VCaP (cell line): ENCODE results near the gene TUBA4B.

ENCODE experiments used
- H3K27ac ChIP-seq: fragments of 450-650 bp; 2 replicates; pipeline ENCODE4 v1.5.1; 2017
- TF ChIP-seq, protein P1 (sequence below): fragments of 450-650 bp; conservative IDR thresholded peaks from 2 replicates; pipeline ENCODE4 v1.5.1; 2017; ENCODE audit warnings: mild to moderate bottlenecking, moderate library complexity

The TUBA4B gene

DNA sequence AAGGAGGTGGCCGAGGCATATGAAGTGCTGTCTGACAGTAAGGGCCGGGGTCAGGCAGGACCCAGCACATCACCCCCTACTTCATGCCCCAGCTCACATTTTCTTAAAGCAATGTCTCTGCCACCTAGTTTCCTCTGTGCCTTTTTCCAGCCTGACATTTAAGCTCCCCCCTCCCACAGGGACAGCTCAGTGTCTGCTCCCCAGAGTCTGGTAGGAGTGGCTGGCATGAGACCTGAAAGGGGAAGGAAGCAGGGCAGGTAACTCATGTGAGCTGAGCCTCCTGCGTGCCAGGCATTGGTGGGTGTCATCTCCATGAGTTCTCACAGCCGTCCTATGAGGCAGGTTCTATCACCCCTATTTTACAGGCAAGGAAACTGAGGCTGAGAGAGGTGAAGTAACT lies 27.6 kb downstream of the TUBA4B start:
- TF ChIP-seq, protein P1, sequence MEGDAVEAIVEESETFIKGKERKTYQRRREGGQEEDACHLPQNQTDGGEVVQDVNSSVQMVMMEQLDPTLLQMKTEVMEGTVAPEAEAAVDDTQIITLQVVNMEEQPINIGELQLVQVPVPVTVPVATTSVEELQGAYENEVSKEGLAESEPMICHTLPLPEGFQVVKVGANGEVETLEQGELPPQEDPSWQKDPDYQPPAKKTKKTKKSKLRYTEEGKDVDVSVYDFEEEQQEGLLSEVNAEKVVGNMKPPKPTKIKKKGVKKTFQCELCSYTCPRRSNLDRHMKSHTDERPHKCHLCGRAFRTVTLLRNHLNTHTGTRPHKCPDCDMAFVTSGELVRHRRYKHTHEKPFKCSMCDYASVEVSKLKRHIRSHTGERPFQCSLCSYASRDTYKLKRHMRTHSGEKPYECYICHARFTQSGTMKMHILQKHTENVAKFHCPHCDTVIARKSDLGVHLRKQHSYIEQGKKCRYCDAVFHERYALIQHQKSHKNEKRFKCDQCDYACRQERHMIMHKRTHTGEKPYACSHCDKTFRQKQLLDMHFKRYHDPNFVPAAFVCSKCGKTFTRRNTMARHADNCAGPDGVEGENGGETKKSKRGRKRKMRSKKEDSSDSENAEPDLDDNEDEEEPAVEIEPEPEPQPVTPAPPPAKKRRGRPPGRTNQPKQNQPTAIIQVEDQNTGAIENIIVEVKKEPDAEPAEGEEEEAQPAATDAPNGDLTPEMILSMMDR = no peak

DNA sequence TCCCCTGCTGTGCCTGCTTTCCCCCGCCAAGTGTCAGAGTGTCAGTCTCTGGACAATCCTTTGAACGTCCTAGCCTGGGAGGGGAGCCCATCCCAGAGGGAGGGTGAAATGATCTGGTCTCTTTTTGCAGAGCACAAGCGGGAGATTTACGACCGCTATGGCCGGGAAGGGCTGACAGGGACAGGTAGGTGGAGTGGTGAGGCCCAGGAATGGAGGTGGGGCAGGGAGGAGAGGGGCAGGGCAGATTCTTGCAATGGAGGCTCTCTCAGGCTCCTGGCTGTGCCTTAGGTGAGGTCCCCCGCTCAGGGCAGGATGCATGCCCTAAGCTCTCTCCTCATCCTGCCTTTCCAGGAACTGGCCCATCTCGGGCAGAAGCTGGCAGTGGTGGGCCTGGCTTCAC lies 28.5 kb downstream of the TUBA4B start:
- TF ChIP-seq, protein P1 = no peak
- no peak overlapping the region; the same call in 1 of the 2 replicates for H3K27ac ChIP-seq

More for the DNA sequence above, 27.6 kb downstream of the TUBA4B start:
- H3K27ac ChIP-seq = peak overlapping the region; percentile 87; the same call in 1 of the 2 replicates

DNA sequence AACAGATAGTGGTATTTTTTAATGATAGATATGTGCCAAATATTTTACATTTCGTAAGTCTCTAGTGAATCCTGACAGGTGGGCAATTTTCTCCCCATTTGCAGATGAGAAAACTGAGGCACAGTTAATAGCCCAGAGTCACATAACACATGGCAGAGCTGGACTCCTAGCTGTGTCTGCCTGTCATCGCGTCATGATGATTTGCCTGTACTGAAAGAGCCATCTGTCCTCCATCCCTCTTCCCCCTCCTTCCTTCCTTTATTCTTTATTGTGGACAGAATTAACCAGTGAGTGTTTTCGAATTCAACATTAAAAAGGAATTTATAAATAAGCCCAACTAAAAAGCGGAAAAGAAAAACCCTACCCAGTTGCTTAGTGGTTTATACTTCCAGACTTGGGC lies 29.3 kb downstream of the TUBA4B start:
- H3K27ac ChIP-seq = no peak overlapping the region
- TF ChIP-seq, protein P1 = no peak

DNA sequence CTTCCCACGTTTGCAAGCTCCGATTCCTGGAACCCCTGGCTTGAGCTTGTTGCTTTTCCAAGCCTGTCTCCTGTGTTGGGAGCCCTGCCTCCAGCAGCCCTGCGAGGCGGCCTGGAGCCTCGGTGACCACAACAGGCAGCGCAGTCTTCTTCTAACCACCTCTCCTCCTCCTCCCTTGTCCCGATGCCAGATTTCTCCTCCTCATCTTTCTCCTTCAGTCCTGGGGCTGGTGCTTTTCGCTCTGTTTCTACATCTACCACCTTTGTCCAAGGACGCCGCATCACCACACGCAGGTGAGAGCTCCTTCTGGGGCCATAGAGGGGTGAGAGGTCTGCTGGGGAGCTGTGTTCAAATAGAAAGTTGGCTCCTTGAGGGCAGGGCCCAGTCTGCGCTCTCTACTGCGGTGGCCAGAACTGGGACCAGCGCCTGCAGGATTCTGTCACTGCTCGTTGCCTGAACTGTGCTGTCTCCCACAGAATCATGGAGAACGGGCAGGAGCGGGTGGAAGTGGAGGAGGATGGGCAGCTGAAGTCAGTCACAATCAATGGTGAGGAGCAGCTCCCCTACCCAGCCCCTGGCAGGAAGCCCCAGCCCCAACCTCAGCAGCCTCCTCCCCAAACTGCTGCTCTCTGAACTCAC lies 30.0 kb downstream of the TUBA4B start:
- TF ChIP-seq, protein P1 = no peak
- H3K27ac ChIP-seq = no peak overlapping the region

DNA sequence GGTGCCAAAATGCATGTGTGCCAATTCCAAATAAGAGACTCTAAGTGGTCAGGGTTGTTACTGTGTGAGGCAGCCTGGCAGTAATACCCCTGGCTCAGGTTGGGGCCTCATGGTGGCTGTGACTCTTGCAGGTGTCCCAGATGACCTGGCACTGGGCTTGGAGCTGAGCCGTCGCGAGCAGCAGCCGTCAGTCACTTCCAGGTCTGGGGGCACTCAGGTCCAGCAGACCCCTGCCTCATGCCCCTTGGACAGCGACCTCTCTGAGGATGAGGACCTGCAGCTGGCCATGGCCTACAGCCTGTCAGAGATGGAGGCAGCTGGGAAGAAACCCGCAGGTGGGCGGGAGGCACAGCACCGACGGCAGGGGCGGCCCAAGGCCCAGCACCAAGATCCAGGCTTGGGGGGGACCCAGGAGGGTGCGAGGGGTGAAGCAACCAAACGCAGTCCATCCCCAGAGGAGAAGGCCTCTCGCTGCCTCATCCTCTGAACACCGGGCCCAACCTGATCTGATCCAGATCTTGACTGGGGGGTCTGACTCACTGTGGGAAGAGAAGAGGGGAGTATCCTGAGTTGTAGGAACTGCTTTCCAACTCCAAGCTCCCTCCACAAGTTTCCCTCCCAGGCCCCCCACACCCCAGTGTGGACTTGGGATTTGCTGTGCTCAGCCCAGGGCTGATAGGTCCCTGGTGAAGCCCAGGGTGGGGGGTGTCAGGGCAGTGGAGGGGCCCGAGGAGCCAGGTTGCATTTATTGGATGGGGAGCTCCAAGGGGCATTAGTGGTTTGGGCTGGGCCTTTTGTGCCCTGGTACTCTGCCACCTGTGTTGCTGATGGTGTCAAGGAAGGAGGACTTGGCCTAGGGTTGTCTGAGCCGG lies 31.7 kb downstream of the TUBA4B start:
- H3K27ac ChIP-seq = no peak overlapping the region
- TF ChIP-seq, protein P1 = no peak

DNA sequence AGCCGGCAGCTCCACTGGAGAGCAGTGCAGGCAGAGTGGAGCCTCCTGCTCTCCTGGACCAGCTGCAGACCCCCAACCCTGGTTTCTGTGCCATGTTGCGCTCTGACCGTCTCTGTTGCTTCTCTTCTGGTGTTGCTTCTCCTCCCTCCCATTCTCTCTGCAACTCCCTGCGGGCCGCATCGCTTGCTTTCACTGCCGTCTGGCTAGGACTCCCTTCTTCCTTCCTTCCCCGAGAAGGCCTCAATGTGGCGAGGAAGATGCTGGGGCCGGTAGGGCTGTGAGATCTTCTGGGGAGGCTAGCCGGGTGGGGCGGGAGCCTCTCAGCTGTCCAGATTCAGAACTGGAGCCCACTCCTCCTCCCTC lies 32.3 kb downstream of the TUBA4B start:
- TF ChIP-seq, protein P1 = no peak
- no peak overlapping the region for H3K27ac ChIP-seq

DNA sequence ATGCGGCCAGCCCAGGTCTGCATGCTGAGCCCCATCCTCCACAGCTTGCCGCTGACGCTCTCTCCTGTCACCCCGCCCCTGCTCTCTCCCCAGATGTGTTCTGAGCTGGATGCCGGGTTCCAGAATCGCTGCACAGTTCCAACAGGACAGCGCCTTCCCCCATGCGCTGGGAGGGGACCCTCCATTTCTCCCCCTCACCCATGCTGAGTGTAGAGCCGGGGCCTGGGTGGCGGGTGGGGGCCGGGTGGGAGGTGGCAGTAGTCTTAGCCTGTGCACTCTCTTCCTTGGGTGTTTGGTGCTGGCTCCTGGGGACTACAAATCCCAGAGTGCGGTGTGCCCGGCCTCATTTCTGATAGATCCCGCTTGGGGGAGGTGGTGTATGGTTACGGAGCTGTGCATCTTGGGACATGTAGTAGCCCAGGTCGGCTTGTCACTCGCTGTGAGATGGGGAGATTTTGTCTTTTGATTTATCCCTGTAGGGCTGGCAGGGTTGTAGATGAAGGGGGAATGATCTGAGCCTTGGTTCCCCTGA lies 32.9 kb downstream of the TUBA4B start:
- TF ChIP-seq, protein P1 = no peak
- no peak overlapping the region for H3K27ac ChIP-seq
